ENCODE data around the gene TTC16. TPM values are rescaled to one million over a fixed set of nuclear protein-coding genes. Genes with fewer than 3 reads are reported as not detected.

The TTC16 gene
- total and polyA plus RNA-seq, 2 of the 8 experiments (the other 6 are each of a cell fraction or from before 2014, with no cell fraction given), result 0.03 TPM; not detected in 1

DNA sequence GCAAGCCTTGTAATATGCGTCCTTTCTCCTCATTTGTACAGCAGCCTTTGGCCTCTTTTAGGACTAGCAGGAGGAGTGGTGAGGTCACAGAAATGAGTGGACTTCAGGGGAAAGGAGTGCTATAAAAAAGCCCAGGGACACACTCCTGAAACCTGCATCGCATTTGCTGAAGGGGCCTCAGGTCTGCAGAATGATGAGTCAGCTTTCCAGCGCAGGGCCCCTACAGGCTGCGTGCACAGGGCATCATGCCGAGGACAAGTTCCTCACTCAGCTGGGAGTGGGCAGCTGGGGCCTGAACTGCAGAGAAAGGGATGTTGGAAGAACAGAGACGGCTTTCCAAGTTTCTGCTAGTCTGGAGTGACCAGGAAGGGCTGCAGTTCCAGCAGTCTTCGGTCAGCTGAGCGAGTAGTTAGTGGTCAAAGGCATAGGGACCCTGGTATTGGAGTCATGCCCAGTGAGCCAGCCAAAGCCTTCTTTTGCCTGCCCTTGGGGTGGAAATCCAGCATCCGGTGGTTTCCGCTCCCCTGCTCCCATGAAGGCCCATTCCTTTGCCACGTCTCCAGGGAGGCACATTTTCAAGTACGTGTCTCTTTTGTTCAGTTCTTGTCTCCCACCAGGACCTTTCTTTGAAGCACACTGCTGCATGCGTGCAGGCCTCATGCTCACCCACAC is 26.4 kb upstream of the TTC16 start:
- Histone ChIP-seq H3K4ac (replicated peaks; ENCODE audit: insufficient read length, low read depth, low read length) (no peak overlapping the region), H2BK20ac (ENCODE audit: low read length) (no peak overlapping the region), H2BK5ac (ENCODE audit: low read depth, low read length) (no peak overlapping the region), H3K4me1 (replicated peaks in 1 of 4; ENCODE audit: control insufficient read depth in 3 of 4, insufficient read depth in 4 of 4, low read length in 3 of 4) (no peaks in the 10 kb centered on the region), H3K56ac (replicated peaks; ENCODE audit: insufficient read length, low read depth, low read length) (no peak overlapping the region), H3K14ac (ENCODE audit: insufficient read length) (no peak overlapping the region), H3K9me3 (ENCODE audit: insufficient read depth in 2 of 2, low read depth in 1 of 2, low read length in 1 of 2) (no peaks in the 10 kb centered on the region), H3K36me3 (ENCODE audit: control insufficient read depth in 2 of 4, insufficient read depth in 4 of 4, low read length in 3 of 4) (peaks cover 0 to 6% (median 2%) of the 10 kb centered on the region in 4 experiments; a peak in 2 of 8 replicates), H3K79me2 (ENCODE audit: control insufficient read depth in 1 of 2, insufficient read depth in 2 of 2, low read length in 2 of 2) (no peaks in the 10 kb centered on the region), H3K79me1 (ENCODE audit: low read depth, low read length) (no peaks in the 10 kb centered on the region), H3K4me2 (ENCODE audit: insufficient read depth in 1 of 2, low read depth in 2 of 2, low read length in 2 of 2) (no peak overlapping the region), H4K91ac (replicated peaks; ENCODE audit: insufficient read length, low read length) (no peak overlapping the region), H4K5ac (ENCODE audit: insufficient read length, low read depth, low read length) (no peak overlapping the region), H3K18ac (ENCODE audit: extremely low read depth, low read length) (no peak overlapping the region), H3K23me2 (ENCODE audit: low read depth, low read length) (no peaks in the 10 kb centered on the region), H2BK15ac (ENCODE audit: low read length) (no peak overlapping the region), H4K20me1 (replicated peaks in 1 of 2; ENCODE audit: control insufficient read depth in 1 of 2, insufficient read depth in 2 of 2, low read length in 2 of 2) (no peaks in the 10 kb centered on the region), H2AK5ac (ENCODE audit: low read depth, low read length) (no peak overlapping the region), H2AFZ (ENCODE audit: low read length) (no peak overlapping the region), H3K9ac (replicated peaks in 1 of 4; ENCODE audit: extremely low read depth in 1 of 4, low read depth in 3 of 4, low read length in 3 of 4) (no peak overlapping the region), H3K27ac (ENCODE audit: low read depth, low read length) (no peak overlapping the region; the same call in 1 of the 2 replicates), H3K27me3 (replicated peaks in 1 of 4; ENCODE audit: control insufficient read depth in 3 of 4, extremely low read depth in 1 of 4, insufficient read depth in 3 of 4, low read length in 3 of 4) (no peaks in the 10 kb centered on the region), H2BK120ac (replicated peaks; ENCODE audit: low read depth, low read length) (no peak overlapping the region), H4K8ac (ENCODE audit: extremely low read depth, insufficient read depth, low read length) (no peak overlapping the region), H3K4me3 (ENCODE audit: extremely low read depth in 1 of 4, insufficient read depth in 2 of 4, low read depth in 3 of 4, low read length in 4 of 4) (no peak overlapping the region), H3K23ac (ENCODE audit: insufficient read length) (no peak overlapping the region), H2BK12ac (ENCODE audit: low read depth, low read length) (no peak overlapping the region)
- DNase-seq (ENCODE audit: low read depth in 1 of 2, low spot score in 2 of 2), result no peak
- WGBS, 2 experiments (ENCODE audit: extremely low coverage in 1 of 2, insufficient coverage in 1 of 2, insufficient read length in 1 of 2, insufficient replicate concordance in 2 of 2, low coverage in 1 of 2, low lambda C conversion rate in 2 of 2, missing lambda C conversion rate in 1 of 2), result 92% methylated on average over 13 of the region's 13 CpGs; no CpG with 5 or more reads in 1 of the 2 experiments
- TF ChIP-seq CREB1 (IDR thresholded peaks at IDR 0.05) (no peak), CBX8 (IDR thresholded peaks at IDR 0.05; ENCODE audit: borderline replicate concordance, low read depth, low read length) (no peak), SP4 (IDR thresholded peaks at IDR 0.05; ENCODE audit: low read length) (no peak), POLR2AphosphoS5 (IDR thresholded peaks at IDR 0.05; ENCODE audit: low read depth, low read length) (no peak), TAF1 (IDR thresholded peaks at IDR 0.05; ENCODE audit: low read depth, low read length) (no peak), RXRA (IDR thresholded peaks at IDR 0.05; ENCODE audit: insufficient read depth, low read depth, low read length) (no peak), KDM1A (IDR thresholded peaks at IDR 0.05; ENCODE audit: borderline replicate concordance, low read length) (no peak), MAFK (IDR thresholded peaks at IDR 0.05; ENCODE audit: low read depth, low read length) (no peak), GTF2F1 (IDR thresholded peaks at IDR 0.05; ENCODE audit: borderline replicate concordance, low read depth, low read length) (no peak), CEBPB (IDR thresholded peaks at IDR 0.05; ENCODE audit: low read depth, low read length) (no peak), NRF1 (IDR thresholded peaks at IDR 0.05; ENCODE audit: low read depth, low read length) (no peak), SAP30 (IDR thresholded peaks at IDR 0.05; ENCODE audit: insufficient read depth, insufficient replicate concordance, low read length) (no peak), CTBP2 (IDR thresholded peaks at IDR 0.05; ENCODE audit: borderline replicate concordance, insufficient read depth, insufficient read length, low read length) (no peak), ASH2L (IDR thresholded peaks at IDR 0.05; ENCODE audit: low read length) (no peak), SP2 (IDR thresholded peaks at IDR 0.05; ENCODE audit: low read length) (no peak)
- POLR2A ChIA-PET (ENCODE audit: partially characterized antibody), result no interaction called here
- no peak for FAIRE-seq
- CTCF ChIA-PET (ENCODE audit: partially characterized antibody), result interaction anchor here (0.5 to 1.9 kb wide), 6 partner anchors 16 to 312 kb away, joined by 3 to 5 read pairs (median 3); no protein-coding TSS in a partner anchor
